Adrenal gland (tissue), 5 donors: ENCODE measurements around the gene WWOX.

ENCODE experiments used
- POLR2A ChIP-seq, 2 donors: fragments of 450-650 bp; IDR thresholded peaks; one replicate each; pipeline ENCODE4 v1.6.1; 2017; ENCODE audit warnings: antibody characterized with exemption in 2 of 2, mild to moderate bottlenecking in 2 of 2, moderate library complexity in 1 of 2
- TF ChIP-seq, protein P1 (sequence below), 6 experiments: fragments of 450-650 bp in 4 of 6; fragments of 200-600 bp in 2 of 6; sonication (generic) in 1 of 6; IDR thresholded peaks; 1 replicate in 5 of 6; 2 replicates in 1 of 6; pipeline versions ENCODE4 v1.5.1 to v1.8.0; 2016 to 2021; ENCODE audit warnings: antibody characterized with exemption in 6 of 6, mild to moderate bottlenecking in 2 of 6, moderate library complexity in 1 of 6
- donor health status: DM: no; HTN: no; CAD: no.

DNA sequence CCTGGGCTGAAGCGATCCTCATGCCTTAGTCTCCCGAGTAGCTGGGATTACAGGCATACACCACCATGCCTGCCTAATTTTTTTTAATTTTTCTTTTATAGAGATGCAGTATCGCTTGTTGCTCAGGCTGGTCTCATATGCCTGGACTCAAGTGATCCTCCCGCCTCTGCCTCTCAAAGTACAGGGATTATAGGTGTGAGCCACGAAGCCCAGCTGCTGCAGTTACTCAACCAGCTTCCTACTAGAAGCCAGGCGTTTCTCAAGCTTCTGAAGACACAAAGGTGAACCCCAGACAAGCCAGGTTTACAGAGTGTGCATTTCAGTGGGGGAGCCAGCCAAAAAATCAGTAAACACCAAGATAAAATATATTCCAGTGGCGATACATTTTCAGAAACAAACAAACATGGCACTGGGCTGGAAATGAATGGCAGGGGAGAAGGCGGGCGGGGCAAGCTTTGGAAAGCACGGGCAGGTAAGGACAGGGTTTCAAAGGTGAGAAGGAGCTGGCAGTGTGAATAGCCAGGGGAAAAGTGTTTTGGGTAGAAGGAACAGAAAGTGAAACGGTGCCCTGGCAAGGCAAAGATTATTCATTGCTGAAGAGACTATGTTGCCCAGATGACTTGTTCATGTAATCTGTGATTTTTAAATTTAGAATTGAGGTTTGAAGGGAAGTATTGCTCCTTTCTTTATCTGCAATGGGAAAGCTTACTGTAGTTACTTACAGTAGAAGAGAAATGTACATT, 471.1 kb downstream of the WWOX start:
- TF ChIP-seq, protein P1, sequence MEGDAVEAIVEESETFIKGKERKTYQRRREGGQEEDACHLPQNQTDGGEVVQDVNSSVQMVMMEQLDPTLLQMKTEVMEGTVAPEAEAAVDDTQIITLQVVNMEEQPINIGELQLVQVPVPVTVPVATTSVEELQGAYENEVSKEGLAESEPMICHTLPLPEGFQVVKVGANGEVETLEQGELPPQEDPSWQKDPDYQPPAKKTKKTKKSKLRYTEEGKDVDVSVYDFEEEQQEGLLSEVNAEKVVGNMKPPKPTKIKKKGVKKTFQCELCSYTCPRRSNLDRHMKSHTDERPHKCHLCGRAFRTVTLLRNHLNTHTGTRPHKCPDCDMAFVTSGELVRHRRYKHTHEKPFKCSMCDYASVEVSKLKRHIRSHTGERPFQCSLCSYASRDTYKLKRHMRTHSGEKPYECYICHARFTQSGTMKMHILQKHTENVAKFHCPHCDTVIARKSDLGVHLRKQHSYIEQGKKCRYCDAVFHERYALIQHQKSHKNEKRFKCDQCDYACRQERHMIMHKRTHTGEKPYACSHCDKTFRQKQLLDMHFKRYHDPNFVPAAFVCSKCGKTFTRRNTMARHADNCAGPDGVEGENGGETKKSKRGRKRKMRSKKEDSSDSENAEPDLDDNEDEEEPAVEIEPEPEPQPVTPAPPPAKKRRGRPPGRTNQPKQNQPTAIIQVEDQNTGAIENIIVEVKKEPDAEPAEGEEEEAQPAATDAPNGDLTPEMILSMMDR (IDR thresholded peaks at IDR 0.05): no peak
- TF ChIP-seq POLR2A (IDR thresholded peaks at IDR 0.05): no peak
